ENCODE results near the gene HOXC10.

DNA sequence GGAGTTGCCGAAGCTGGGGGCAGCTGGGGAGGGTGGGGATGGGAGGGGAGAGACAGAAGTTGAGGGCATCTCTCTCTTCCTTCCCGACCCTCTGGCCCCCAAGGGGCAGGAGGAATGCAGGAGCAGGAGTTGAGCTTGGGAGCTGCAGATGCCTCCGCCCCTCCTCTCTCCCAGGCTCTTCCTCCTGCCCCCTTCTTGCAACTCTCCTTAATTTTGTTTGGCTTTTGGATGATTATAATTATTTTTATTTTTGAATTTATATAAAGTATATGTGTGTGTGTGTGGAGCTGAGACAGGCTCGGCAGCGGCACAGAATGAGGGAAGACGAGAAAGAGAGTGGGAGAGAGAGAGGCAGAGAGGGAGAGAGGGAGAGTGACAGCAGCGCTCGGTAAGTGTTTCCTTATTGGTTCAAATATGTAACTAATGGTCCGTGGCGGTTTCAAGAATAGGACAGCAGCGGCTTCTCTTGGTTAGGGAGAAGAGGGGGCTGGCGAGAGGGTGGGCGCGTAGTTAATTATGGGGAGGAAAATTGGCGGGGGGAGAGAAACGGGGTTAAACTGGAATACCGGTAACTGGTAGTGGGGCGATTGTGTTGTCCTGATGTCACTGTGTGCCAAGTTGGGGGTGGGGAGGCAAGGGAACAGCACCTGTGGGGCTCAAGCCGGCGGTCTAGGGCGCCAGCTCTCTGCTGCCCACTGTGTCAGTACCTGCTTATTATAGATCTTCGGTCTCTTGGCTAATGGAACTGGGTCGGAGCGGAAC, 32.3 kb downstream of the HOXC10 start:
- TF ChIP-seq EZH2 (IDR thresholded peaks at IDR 0.05; ENCODE audit: insufficient read depth, low read length) = no peak
- TF ChIP-seq, protein P1, sequence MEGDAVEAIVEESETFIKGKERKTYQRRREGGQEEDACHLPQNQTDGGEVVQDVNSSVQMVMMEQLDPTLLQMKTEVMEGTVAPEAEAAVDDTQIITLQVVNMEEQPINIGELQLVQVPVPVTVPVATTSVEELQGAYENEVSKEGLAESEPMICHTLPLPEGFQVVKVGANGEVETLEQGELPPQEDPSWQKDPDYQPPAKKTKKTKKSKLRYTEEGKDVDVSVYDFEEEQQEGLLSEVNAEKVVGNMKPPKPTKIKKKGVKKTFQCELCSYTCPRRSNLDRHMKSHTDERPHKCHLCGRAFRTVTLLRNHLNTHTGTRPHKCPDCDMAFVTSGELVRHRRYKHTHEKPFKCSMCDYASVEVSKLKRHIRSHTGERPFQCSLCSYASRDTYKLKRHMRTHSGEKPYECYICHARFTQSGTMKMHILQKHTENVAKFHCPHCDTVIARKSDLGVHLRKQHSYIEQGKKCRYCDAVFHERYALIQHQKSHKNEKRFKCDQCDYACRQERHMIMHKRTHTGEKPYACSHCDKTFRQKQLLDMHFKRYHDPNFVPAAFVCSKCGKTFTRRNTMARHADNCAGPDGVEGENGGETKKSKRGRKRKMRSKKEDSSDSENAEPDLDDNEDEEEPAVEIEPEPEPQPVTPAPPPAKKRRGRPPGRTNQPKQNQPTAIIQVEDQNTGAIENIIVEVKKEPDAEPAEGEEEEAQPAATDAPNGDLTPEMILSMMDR (IDR thresholded peaks at IDR 0.05; ENCODE audit: insufficient read depth, low read depth, low read length) = no peak

Data from astrocyte (in vitro differentiated cells and primary cell).